Ecto neural progenitor cell (in vitro differentiated cells): Measurements from ENCODE around the gene SUGCT.
"Not testable (repeated sequence)": the region's sequence is repeated elsewhere in the genome, so short reads cannot be mapped to it uniquely, and the experiment has no call there.

ENCODE experiments used
- DNase-seq: peaks from one replicate; pipeline ENCODE4 v3.0.0-alpha.2; 2018; ENCODE audit warnings: low spot score

The SUGCT gene

GRCh38 chr7:40202851-40203250 lies 68.0 kb downstream of the SUGCT start:
- DNase-seq, result no peak

- no peak for DNase-seq
Measured at GRCh38 chr7:40204581-40204980, 69.8 kb downstream of the SUGCT start.

- DNase-seq, result no peak
Measured at GRCh38 chr7:40205992-40206391, 71.2 kb downstream of the SUGCT start.

GRCh38 chr7:40211276-40212003 lies 76.6 kb downstream of the SUGCT start:
- no peak for DNase-seq

GRCh38 chr7:40213291-40213690 lies 78.5 kb downstream of the SUGCT start:
- no peak for DNase-seq

GRCh38 chr7:40213856-40214255 lies 79.1 kb downstream of the SUGCT start:
- DNase-seq, result no peak

GRCh38 chr7:40218612-40219011 lies 83.8 kb downstream of the SUGCT start:
- not testable (repeated sequence) for DNase-seq

GRCh38 chr7:40219917-40220316 lies 85.1 kb downstream of the SUGCT start:
- no peak for DNase-seq

GRCh38 chr7:40220421-40220911 lies 85.7 kb downstream of the SUGCT start:
- DNase-seq, result no peak

GRCh38 chr7:40221836-40222235 lies 87.0 kb downstream of the SUGCT start:
- DNase-seq, result no peak

- no peak for DNase-seq
Measured at GRCh38 chr7:40223451-40224127, 88.8 kb downstream of the SUGCT start.

- DNase-seq, result no peak
Measured at GRCh38 chr7:40230101-40230500, 95.3 kb downstream of the SUGCT start.

- DNase-seq, result no peak
Measured at GRCh38 chr7:40231796-40232195, 97.0 kb downstream of the SUGCT start.

- DNase-seq, result no peak
Measured at GRCh38 chr7:40232242-40232893, 97.6 kb downstream of the SUGCT start.

- no peak for DNase-seq
Measured at GRCh38 chr7:40234046-40234445, 99.2 kb downstream of the SUGCT start.

- DNase-seq, result no peak
Measured at GRCh38 chr7:40234666-40235065, 99.9 kb downstream of the SUGCT start.

- no peak for DNase-seq
Measured at GRCh38 chr7:40237731-40238130, 102.9 kb downstream of the SUGCT start.

GRCh38 chr7:40239755-40240303 lies 105.0 kb downstream of the SUGCT start:
- DNase-seq, result no peak

GRCh38 chr7:40243076-40243475 lies 108.3 kb downstream of the SUGCT start:
- DNase-seq, result no peak

- DNase-seq, result no peak
Measured at GRCh38 chr7:40244226-40244625, 109.4 kb downstream of the SUGCT start.

GRCh38 chr7:40248681-40249080 lies 113.9 kb downstream of the SUGCT start:
- no peak for DNase-seq

- not testable (repeated sequence) for DNase-seq
Measured at GRCh38 chr7:40253444-40253843, 118.6 kb downstream of the SUGCT start.
